Measurements from ENCODE around the gene ERBB4.

- TF ChIP-seq CTCF (IDR thresholded peaks at IDR 0.05), result no peak
- TF ChIP-seq EP300 (IDR thresholded peaks at IDR 0.05), result no peak
- no peak for TF ChIP-seq POLR2A (IDR thresholded peaks at IDR 0.05)
Observed at GRCh38 chr2:211599146-211599545, 939.5 kb downstream of the ERBB4 start.

All from ovary (tissue), 3 donors.